ENCODE data around the gene CDC42EP5.

The CDC42EP5 gene

DNA sequence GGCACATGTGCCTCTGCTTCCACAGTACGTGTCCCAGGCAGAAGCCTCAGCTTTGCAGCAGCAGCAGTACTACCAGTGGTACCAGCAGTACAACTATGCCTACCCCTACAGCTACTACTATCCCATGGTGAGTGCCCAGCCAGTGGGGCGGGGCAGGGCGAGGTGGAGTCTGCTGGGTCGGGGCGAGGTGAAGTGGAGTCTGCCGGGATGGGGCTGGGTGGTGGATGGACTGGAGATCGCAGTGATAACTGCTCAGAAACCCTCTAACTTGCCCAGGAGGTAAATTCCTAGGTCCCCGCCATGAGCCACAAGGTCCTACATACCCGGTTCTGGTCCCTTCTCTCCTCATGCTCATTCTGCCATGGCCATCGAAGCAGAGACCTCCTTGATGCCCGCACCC, 20.5 kb downstream of the CDC42EP5 start:
- no peak overlapping the region for H3K9ac ChIP-seq (ENCODE audit: low read length)
- H3K4me2 ChIP-seq (ENCODE audit: low read length) = no peak overlapping the region
- no peak overlapping the region for H3K4me3 ChIP-seq (ENCODE audit: low read depth, low read length, poor library complexity, severe bottlenecking)
- H3F3A ChIP-seq (ENCODE audit: insufficient read depth, low read length) = no peaks in the 10 kb centered on the region
- no peak overlapping the region for H3K27ac ChIP-seq (ENCODE audit: low read depth, low read length, poor library complexity, severe bottlenecking)
- no peaks in the 10 kb centered on the region for H4K20me1 ChIP-seq (ENCODE audit: insufficient read depth, low read length)
- TF ChIP-seq, protein P1, sequence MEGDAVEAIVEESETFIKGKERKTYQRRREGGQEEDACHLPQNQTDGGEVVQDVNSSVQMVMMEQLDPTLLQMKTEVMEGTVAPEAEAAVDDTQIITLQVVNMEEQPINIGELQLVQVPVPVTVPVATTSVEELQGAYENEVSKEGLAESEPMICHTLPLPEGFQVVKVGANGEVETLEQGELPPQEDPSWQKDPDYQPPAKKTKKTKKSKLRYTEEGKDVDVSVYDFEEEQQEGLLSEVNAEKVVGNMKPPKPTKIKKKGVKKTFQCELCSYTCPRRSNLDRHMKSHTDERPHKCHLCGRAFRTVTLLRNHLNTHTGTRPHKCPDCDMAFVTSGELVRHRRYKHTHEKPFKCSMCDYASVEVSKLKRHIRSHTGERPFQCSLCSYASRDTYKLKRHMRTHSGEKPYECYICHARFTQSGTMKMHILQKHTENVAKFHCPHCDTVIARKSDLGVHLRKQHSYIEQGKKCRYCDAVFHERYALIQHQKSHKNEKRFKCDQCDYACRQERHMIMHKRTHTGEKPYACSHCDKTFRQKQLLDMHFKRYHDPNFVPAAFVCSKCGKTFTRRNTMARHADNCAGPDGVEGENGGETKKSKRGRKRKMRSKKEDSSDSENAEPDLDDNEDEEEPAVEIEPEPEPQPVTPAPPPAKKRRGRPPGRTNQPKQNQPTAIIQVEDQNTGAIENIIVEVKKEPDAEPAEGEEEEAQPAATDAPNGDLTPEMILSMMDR (IDR thresholded peaks at IDR 0.05; ENCODE audit: low read length) = no peak
- no peak for TF ChIP-seq EZH2 (IDR thresholded peaks at IDR 0.05; ENCODE audit: borderline replicate concordance, low read length)
- peaks cover 70% of the 10 kb centered on the region for H3K36me3 ChIP-seq (ENCODE audit: insufficient read depth, low read length)
- H3K79me2 ChIP-seq (ENCODE audit: insufficient read depth, low read length) = peaks cover 36% of the 10 kb centered on the region
- no peak overlapping the region for H2AFZ ChIP-seq (ENCODE audit: low read length)
- H3K9me2 ChIP-seq (ENCODE audit: low read depth, low read length) = no peaks in the 10 kb centered on the region
- no peaks in the 10 kb centered on the region for H3K9me3 ChIP-seq (ENCODE audit: low read length)
- peaks cover 21% of the 10 kb centered on the region for H3K4me1 ChIP-seq (ENCODE audit: insufficient read depth, low read length, severe bottlenecking)
- H3K27me3 ChIP-seq (ENCODE audit: insufficient read depth, low read length) = no peaks in the 10 kb centered on the region

DNA sequence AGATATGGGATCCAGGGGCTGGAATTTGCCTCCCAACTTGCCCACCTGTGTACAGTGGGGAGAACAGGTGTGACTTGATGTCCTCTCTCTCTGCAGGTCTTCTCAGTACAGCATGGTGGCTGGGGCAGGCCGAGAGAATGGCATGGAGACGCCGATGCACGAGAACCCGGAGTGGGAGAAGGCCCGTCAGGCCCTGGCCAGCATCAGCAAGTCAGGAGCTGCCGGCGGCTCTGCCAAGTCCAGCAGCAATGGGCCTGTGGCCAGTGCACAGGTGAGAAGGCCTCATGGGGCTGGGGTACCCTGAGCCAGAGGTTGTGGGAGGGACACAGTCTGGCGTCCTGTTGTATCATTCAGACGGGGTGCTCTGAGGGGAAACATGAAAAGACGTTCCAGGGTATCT, 21.1 kb downstream of the CDC42EP5 start:
- H4K20me1 ChIP-seq (ENCODE audit: insufficient read depth, low read length) = no peaks in the 10 kb centered on the region
- H3K9me3 ChIP-seq (ENCODE audit: low read length) = no peaks in the 10 kb centered on the region
- no peaks in the 10 kb centered on the region for H3F3A ChIP-seq (ENCODE audit: insufficient read depth, low read length)
- peaks cover 42% of the 10 kb centered on the region for H3K79me2 ChIP-seq (ENCODE audit: insufficient read depth, low read length)
- H3K36me3 ChIP-seq (ENCODE audit: insufficient read depth, low read length) = peaks cover 69% of the 10 kb centered on the region
- no peaks in the 10 kb centered on the region for H3K9me2 ChIP-seq (ENCODE audit: low read depth, low read length)
- peaks cover 28% of the 10 kb centered on the region for H3K4me1 ChIP-seq (ENCODE audit: insufficient read depth, low read length, severe bottlenecking)
- no peak overlapping the region for H3K4me2 ChIP-seq (ENCODE audit: low read length)
- H3K4me3 ChIP-seq (ENCODE audit: low read depth, low read length, poor library complexity, severe bottlenecking) = no peak overlapping the region
- H2AFZ ChIP-seq (ENCODE audit: low read length) = no peak overlapping the region
- no peak overlapping the region for H3K27ac ChIP-seq (ENCODE audit: low read depth, low read length, poor library complexity, severe bottlenecking)
- no peak overlapping the region; the same call in 1 of the 2 replicates for H3K9ac ChIP-seq (ENCODE audit: low read length)
- no peaks in the 10 kb centered on the region for H3K27me3 ChIP-seq (ENCODE audit: insufficient read depth, low read length)
- TF ChIP-seq, protein P1 (IDR thresholded peaks at IDR 0.05; ENCODE audit: low read length) = no peak
- no peak for TF ChIP-seq EZH2 (IDR thresholded peaks at IDR 0.05; ENCODE audit: borderline replicate concordance, low read length)

DNA sequence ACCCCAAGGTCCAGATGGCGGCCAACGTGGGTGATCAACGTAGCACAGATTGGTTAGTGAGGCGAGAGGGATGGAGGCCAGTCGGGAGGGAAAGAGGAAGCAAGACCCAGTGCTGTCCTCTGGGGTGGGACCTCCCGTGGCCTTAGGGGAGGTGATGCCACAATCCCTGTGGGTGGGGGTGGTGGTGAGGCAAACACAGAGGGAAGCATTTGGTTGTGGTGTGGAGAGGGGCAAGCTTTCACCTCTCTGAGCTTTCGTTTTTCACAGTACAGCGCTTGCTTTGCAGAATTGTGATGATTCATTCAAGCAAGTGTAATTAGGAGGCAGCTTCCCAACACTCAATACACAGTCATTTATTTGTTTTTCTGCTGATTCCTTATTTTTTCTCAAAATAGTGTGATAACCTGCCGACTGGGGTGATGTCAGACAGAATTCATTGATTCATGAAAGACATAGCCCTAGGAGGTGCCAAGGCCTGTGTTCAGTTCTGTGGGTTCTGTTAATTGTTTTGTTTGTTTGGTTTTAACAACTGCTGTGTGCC, 21.7 kb downstream of the CDC42EP5 start:
- Histone ChIP-seq H3K4me2 (ENCODE audit: low read length) (peak overlapping the region; percentile 96; the same call in 1 of the 2 replicates), H3K27me3 (ENCODE audit: insufficient read depth, low read length) (no peaks in the 10 kb centered on the region), H3K9me2 (ENCODE audit: low read depth, low read length) (no peaks in the 10 kb centered on the region), H2AFZ (ENCODE audit: low read length) (no peak overlapping the region), H3K4me1 (ENCODE audit: insufficient read depth, low read length, severe bottlenecking) (peaks cover 31% of the 10 kb centered on the region), H3K9me3 (ENCODE audit: low read length) (no peaks in the 10 kb centered on the region), H3K36me3 (ENCODE audit: insufficient read depth, low read length) (peaks cover 65% of the 10 kb centered on the region), H3F3A (ENCODE audit: insufficient read depth, low read length) (no peaks in the 10 kb centered on the region), H3K79me2 (ENCODE audit: insufficient read depth, low read length) (peaks cover 44% of the 10 kb centered on the region), H3K27ac (ENCODE audit: low read depth, low read length, poor library complexity, severe bottlenecking) (no peak overlapping the region), H3K9ac (ENCODE audit: low read length) (no peak overlapping the region; the same call in 1 of the 2 replicates), H3K4me3 (ENCODE audit: low read depth, low read length, poor library complexity, severe bottlenecking) (no peak overlapping the region), H4K20me1 (ENCODE audit: insufficient read depth, low read length) (no peaks in the 10 kb centered on the region)
- no peak for TF ChIP-seq EZH2 (IDR thresholded peaks at IDR 0.05; ENCODE audit: borderline replicate concordance, low read length)
- TF ChIP-seq, protein P1 (IDR thresholded peaks at IDR 0.05; ENCODE audit: low read length) = no peak

Measured in OCI-LY1 (cell line).